OCI-LY7 (cell line): ENCODE measurements around the gene RAB8B. TPM values are rescaled to one million over a fixed set of nuclear protein-coding genes. Genes with fewer than 3 reads are reported as not detected.

Experiments
- BruUV-seq: library from RNA; stranded (reverse); fragments of 400-500 nt; replicated peaks from 2 replicates; lab custom pipeline; 2021; lab: Mats Ljungman, UMichigan
- CTCF ChIA-PET: fragments of 300-600 bp; sonication (Branson Sonifier 250); formaldehyde crosslinking; loops from one replicate; lab custom pipeline; 2022; ENCODE audit warnings: antibody characterized with exemption; ENCODE audit not compliant: unreplicated experiment; lab: Charles Lee
- POLR2A ChIA-PET: fragments of 300-600 bp; sonication (Branson Sonifier 250); formaldehyde crosslinking; loops from one replicate; lab custom pipeline; 2022; ENCODE audit warnings: antibody characterized with exemption; lab: Charles Lee
- DNase-seq: peaks from one replicate; pipeline ENCODE4 v3.0.0-alpha.2; 2015; ENCODE audit warnings: low spot score
- H2AFZ ChIP-seq: fragments of 200-600 bp; sonication (generic), shearing (Covaris generic); 2 replicates; pipeline ENCODE4 v1.6.1; 2014; ENCODE audit warnings: mild to moderate bottlenecking, antibody characterized with exemption, low read length, moderate library complexity
- H3K27ac ChIP-seq: fragments of 200-600 bp; sonication (generic); 2 replicates; pipeline ENCODE4 v1.5.1; 2014; ENCODE audit warnings: mixed run types, low read depth, mild to moderate bottlenecking, moderate library complexity, low read length, inconsistent platforms; ENCODE audit not compliant: poor library complexity, severe bottlenecking
- H3K36me3 ChIP-seq: fragments of 200-600 bp; sonication (generic); 2 replicates; pipeline ENCODE4 v1.6.1; 2014; ENCODE audit warnings: mild to moderate bottlenecking, antibody characterized with exemption, low read length, moderate library complexity, mixed read lengths; ENCODE audit not compliant: insufficient read depth
- H3K4me1 ChIP-seq: fragments of 200-600 bp; sonication (generic); 2 replicates; pipeline ENCODE4 v1.5.1; 2014; ENCODE audit warnings: mild to moderate bottlenecking, low read length; ENCODE audit not compliant: insufficient read depth, poor library complexity, severe bottlenecking
- H3K4me2 ChIP-seq: fragments of 200-600 bp; sonication (generic); 2 replicates; pipeline ENCODE4 v1.6.1; 2014; ENCODE audit warnings: mild to moderate bottlenecking, low read length
- H3K4me3 ChIP-seq: fragments of 200-600 bp; sonication (generic); 2 replicates; pipeline ENCODE4 v1.5.1; 2014; ENCODE audit warnings: mild to moderate bottlenecking, low read depth, low read length; ENCODE audit not compliant: poor library complexity, severe bottlenecking
- H3K79me2 ChIP-seq: fragments of 200-600 bp; sonication (generic); 2 replicates; pipeline ENCODE4 v1.6.1; 2016; ENCODE audit warnings: low read depth, mild to moderate bottlenecking, low read length, moderate library complexity, mixed read lengths; ENCODE audit not compliant: insufficient read depth
- H3K9me2 ChIP-seq: fragments of 200-600 bp; sonication (generic); 2 replicates; pipeline ENCODE4 v1.6.1; 2016; ENCODE audit warnings: mild to moderate bottlenecking, low read length, mixed read lengths; ENCODE audit not compliant: insufficient read depth
- H3K9me3 ChIP-seq: fragments of 200-600 bp; sonication (generic); 2 replicates; pipeline ENCODE4 v1.6.1; 2014; ENCODE audit warnings: mild to moderate bottlenecking, mixed run types, low read length, mixed read lengths
- H4K20me1 ChIP-seq: fragments of 200-600 bp; sonication (generic); 2 replicates; pipeline ENCODE4 v1.6.1; 2014; ENCODE audit warnings: mild to moderate bottlenecking, antibody characterized with exemption, low read length, moderate library complexity, mixed read lengths; ENCODE audit not compliant: insufficient read depth
- CTCF ChIP-seq: fragments of 200-600 bp; sonication (generic); conservative IDR thresholded peaks from 2 replicates; pipeline ENCODE4 v1.5.1; 2014; ENCODE audit warnings: mild to moderate bottlenecking, antibody characterized with exemption, low read length, moderate library complexity, mixed read lengths
- EZH2phosphoT487 ChIP-seq: fragments of 200-600 bp; sonication (generic); IDR thresholded peaks from 2 replicates; pipeline ENCODE4 v1.6.1; 2018; ENCODE audit warnings: low read depth, borderline replicate concordance, mild to moderate bottlenecking, mixed run types, antibody characterized with exemption, low read length, moderate library complexity, mixed read lengths
- intact Hi-C: fragments of 100-400 bp; cut with micrococcal nuclease; formaldehyde crosslinking; loops from one replicate; pipeline ENCODE4 v1.10.0; 2022; ENCODE audit not compliant: unreplicated experiment
- total RNA-seq, 2 experiments: library from RNA; depleted of rRNA in 1 of 2; stranded (reverse); fragments of >200 nt in 1 of 2; shearing (Covaris generic) in 1 of 2; gene quantifications; 2 replicates each; pipeline ENCODE4 v1.2.3, GENCODE V29; 2014 to 2022

RAB8B gene
- total RNA-seq, 2 experiments from 2014 or later, result 4.9 to 18.6 TPM

GRCh38 chr15:63185206-63185605, 4.2 kb upstream of the RAB8B start:
- no peak overlapping the region for H3K4me2 ChIP-seq
- no peaks in the 10 kb centered on the region for H3K9me3 ChIP-seq
- no peaks in the 10 kb centered on the region for H4K20me1 ChIP-seq
- BruUV-seq, result no TSS peak
- no peak for DNase-seq
- ChIA-PET CTCF (no interaction called here), POLR2A (interaction anchor here (0.7 to 0.9 kb wide), 4 partner anchors 9 to 58 kb away, joined by 3 to 5 read pairs (median 4); no protein-coding TSS in a partner anchor)
- H3K4me3 ChIP-seq, result no peak overlapping the region
- intact Hi-C loops, result no loop called here
- peaks cover 6% of the 10 kb centered on the region; the same call in 1 of the 2 replicates for H3K79me2 ChIP-seq
- peaks cover 10% of the 10 kb centered on the region for H3K4me1 ChIP-seq
- TF ChIP-seq EZH2phosphoT487 (no peak), CTCF (no peak)
- H3K36me3 ChIP-seq, result no peaks in the 10 kb centered on the region
- H2AFZ ChIP-seq, result no peak overlapping the region
- no peaks in the 10 kb centered on the region for H3K9me2 ChIP-seq
- no peak overlapping the region for H3K27ac ChIP-seq

GRCh38 chr15:63186065-63186464, 3.3 kb upstream of the RAB8B start:
- Histone ChIP-seq H3K4me3 (no peak overlapping the region), H3K9me2 (no peaks in the 10 kb centered on the region), H3K27ac (no peak overlapping the region), H3K4me1 (peaks cover 16% of the 10 kb centered on the region), H4K20me1 (no peaks in the 10 kb centered on the region), H3K4me2 (no peak overlapping the region), H3K9me3 (no peaks in the 10 kb centered on the region), H3K36me3 (no peaks in the 10 kb centered on the region), H3K79me2 (peaks cover 15% of the 10 kb centered on the region), H2AFZ (no peak overlapping the region)
- intact Hi-C loops, result no loop called here
- ChIA-PET POLR2A (interaction anchor here (0.8 kb wide), 1 partner anchor 57 kb away, joined by 3 read pairs; no protein-coding TSS in a partner anchor), CTCF (no interaction called here)
- no TSS peak for BruUV-seq
- TF ChIP-seq EZH2phosphoT487 (no peak), CTCF (no peak)
- DNase-seq, result no peak

- DNase-seq, result no peak
- CTCF ChIA-PET, result no interaction called here
- no TSS peak for BruUV-seq
- no peak for TF ChIP-seq EZH2phosphoT487
- no peak for TF ChIP-seq CTCF
- Histone ChIP-seq H3K27ac (no peak overlapping the region), H3K4me1 (peaks cover 32% of the 10 kb centered on the region), H3K36me3 (no peaks in the 10 kb centered on the region), H2AFZ (no peak overlapping the region; the same call in 1 of the 2 replicates), H3K4me3 (no peak overlapping the region), H4K20me1 (no peaks in the 10 kb centered on the region), H3K9me2 (no peaks in the 10 kb centered on the region), H3K4me2 (peak overlapping the region; percentile 89; the same call in 1 of the 2 replicates), H3K9me3 (no peaks in the 10 kb centered on the region), H3K79me2 (peaks cover 30% of the 10 kb centered on the region)
- intact Hi-C loops, result no loop called here
- POLR2A ChIA-PET, result no interaction called here
These were observed 1.7 kb upstream of the RAB8B start for GRCh38 chr15:63187589-63188226.
